CD4-positive, alpha-beta T cell treated with Interferon alpha-2 for 1 hour (primary cell): ENCODE data around the gene RSPH1.

ENCODE experiments used
- DNase-seq, 2 donors: peaks; one replicate each; pipeline ENCODE4 v3.0.0-alpha.2; 2020 to 2022

The RSPH1 gene

GRCh38 chr21:42531771-42532170, 35.7 kb upstream of the RSPH1 start:
- no peak for DNase-seq

DNA sequence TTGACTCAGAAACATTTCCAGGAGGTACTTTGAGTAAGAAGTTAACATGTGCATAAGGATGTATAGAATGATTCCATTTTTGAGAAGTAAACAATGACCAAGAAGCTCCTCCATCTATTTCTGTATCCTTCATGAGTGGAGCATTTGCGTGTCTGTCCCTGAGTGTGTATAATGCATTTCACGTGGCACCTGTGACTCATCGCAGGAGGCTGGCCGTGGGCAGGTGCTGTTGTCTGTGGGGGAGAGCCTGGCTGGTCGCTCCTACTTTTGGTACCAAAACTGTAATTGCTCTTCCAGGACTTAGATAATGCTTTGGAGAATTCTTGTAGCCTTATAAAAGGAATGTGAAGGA, 34.1 kb upstream of the RSPH1 start:
- DNase-seq: no peak

DNA sequence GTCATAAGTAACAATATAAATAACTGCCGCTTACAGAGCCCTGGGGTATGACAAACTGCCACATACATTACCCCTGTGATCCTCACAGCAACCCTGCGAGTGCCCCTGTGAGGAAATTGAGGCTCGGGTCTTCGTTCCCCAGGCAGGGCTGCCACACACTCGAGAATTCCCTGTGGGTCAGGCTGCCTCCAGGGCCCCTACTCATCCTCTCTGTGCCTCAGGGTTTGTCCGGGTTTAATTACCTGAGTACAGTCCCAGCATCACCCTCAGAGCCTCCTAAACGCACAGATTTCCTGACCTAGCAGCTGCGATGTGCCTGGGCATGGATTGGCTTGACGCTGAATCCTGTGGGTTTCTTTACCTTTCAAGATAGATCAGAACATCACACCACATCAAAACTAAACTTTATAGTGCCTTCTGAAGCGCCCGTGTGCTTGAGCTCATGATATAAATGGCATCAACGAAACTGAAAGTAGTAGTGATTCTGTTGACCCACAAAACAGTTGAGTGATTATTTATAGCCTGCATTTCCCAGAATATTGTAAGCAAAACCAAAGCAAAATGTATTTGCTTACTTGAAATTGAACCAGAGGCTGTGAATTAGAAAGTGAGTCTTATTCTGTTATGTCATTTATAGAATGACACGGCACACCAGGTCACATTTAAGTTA, 31.6 kb upstream of the RSPH1 start:
- peak; percentile 77 to 90 for DNase-seq

- DNase-seq: no peak
Observed at GRCh38 chr21:42527127-42527488, 31.1 kb upstream of the RSPH1 start.

DNA sequence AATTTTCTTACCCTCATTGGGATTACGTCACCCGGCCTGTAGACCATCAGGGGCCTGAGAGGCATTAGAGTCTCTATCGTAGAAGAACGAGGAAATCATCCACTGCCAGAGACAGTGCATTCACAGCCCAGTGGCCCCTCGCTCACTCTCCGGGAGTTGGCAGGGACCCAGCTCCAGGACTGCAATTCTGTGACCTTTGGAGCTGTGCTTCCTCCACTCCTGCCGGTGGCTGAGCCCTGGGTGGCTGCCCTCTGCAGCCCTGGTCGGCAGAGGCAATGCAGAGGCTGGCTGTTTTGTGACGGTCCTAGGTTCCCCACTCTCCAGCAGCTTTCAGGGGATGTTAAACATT, 30.3 kb upstream of the RSPH1 start:
- DNase-seq: no peak

DNA sequence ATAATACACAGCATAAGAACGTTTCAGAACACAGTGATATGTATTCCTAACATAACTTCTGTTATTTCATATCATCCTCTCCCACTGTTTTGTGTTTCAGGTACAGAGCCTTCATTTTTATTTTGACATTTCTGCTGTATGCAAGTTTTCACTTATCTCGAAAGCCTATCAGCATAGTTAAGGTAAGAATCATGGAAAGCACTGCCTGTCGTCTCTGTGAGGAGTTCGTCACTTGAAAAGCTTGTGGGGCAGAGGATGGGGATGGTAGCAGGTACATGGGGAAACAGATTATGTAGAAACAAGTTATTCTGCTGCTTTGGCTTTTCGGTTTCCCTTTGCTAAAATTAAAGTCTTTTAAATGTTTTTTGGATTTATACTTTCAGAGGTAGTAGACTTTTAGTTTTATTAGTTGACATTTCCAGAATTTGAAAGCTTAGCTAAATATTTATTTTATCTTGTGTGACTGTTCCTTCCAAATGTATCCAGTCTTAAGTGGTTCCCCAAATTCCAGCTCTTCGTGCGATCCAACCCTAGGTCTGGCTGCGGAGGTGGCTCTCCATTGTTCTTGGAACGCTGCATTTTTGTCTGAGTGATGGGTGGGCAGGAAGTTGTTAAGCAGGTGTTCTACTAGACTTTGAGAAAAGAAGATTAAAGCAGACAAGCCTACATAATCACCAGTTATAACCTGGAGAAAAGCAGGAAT, 29.8 kb upstream of the RSPH1 start:
- no peak for DNase-seq

DNA sequence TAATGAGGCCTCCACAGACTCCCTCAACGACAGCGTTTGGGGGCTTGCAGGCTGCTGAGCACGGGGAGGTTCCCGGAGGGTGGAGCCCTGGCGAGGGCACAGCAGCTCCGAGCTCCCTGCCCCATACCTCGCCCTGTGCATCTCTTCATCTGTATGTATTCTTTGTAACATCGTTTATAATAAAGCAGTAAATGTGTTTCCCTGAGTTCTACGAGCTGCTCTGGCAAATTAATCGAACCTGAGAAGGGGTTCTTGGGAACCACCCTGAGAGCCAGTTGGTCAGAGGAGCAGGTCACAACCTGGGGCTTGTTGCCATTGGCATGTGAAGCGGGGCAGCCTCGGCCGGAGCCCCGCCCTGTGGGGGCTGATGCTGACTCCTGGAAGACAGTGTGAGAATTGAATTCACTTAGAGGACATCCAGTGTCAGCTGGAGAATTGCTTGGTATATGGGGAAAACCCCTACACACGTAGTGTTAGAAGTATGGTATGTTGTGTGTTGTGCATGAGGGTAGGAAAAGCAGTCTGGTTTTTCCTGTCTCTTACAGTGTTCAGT, 29.1 kb upstream of the RSPH1 start:
- peak; percentile 26 to 32 for DNase-seq

- peak; percentile 75 to 90 for DNase-seq
Observed at GRCh38 chr21:42524341-42525028, 28.5 kb upstream of the RSPH1 start.

DNA sequence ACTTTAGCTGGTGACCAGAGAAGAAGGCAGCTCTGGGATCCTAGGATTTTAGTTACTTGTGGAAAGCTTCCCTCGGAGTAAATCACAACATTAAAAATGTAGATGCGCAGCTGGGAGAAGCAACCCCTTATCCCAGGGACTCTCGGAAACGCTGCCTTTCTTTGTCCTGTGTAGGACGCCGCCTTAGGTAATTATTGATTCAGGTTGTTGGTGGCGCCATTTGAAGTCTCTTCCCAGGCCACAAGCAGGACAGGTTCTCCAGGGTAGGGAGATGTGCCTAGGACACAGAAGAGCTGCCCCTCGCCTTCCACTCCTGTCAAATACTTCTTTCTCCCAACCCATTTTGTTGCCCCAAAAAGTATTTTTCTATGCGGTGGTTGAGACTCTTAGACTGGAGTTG, 27.9 kb upstream of the RSPH1 start:
- no peak for DNase-seq

GRCh38 chr21:42523211-42523610, 27.2 kb upstream of the RSPH1 start:
- no peak for DNase-seq

DNA sequence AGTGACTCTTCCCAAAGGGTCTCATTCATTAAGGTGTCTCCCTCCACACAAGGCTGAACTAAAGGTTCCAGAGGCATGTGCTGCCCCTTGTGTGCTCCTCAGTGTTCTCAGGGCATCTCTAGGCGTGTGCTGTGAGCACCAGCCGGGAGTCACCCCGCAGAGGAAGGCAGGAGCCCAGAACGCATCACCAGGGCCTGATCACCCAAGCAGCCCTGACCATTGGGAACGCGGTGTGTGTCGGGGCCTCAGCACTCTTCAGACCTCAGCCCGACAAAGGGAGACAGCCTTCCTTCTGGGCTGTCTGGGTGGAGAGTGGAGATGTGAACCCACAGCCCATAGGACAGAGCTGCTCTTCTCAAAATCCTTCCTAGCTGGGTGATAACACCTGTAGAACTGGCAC, 26.7 kb upstream of the RSPH1 start:
- no peak for DNase-seq

DNA sequence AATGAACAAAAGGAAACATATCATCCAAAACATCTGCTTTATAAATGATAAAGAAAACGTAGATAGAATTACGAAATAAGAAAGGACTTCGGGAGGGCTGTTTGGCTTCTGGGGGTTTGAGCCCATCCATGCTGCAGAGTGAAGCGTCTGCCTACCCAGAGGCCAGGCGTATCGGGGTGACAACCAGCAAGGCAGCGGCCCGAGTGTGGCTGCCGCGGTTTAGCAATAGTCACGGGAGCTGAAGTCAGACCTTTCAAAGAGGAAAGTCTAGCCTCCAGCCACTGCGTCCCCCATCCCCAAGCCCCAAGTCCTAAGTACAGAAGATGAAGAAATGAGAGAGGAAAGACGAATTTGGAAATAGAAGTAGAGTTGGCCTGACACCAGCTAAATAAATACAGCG, 26.2 kb upstream of the RSPH1 start:
- DNase-seq: no peak

DNA sequence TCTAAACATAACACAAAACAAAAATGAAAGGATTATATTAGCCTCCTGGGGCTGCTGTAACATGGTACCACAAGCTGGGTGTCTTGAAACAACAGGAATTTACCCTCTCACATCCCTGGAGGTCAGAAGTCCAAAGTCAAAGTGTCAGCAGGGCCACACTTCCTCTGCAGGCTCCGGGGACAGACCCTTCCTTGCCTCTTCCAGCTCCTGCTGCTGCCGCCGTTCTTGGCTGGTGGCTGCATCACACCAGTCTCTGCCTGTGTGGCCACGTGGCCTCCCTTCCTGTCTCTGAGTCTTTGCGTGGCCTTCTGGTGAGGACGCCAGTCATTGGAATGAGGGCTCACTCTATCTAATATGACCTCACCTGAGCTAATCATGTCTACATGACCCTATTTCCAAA, 25.8 kb upstream of the RSPH1 start:
- no peak for DNase-seq

DNA sequence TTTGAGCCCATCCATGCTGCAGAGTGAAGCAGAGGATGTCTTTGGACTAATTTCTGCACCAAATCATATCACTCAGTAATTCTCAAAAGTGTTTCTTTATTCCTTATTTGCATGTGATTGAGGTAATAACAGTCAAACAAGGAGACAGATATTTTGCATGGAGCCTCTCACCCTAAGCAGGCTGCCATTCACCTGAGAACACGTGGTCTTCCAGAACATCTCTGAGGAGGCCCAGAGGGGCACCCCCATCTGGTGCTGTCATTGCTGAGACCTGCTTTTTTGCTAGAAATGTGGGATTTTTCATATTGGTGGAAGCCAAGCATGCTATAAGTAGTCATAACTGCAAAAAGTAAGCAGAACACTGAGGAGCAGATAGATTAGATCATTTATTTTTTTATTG, 25.4 kb upstream of the RSPH1 start:
- no peak for DNase-seq

DNA sequence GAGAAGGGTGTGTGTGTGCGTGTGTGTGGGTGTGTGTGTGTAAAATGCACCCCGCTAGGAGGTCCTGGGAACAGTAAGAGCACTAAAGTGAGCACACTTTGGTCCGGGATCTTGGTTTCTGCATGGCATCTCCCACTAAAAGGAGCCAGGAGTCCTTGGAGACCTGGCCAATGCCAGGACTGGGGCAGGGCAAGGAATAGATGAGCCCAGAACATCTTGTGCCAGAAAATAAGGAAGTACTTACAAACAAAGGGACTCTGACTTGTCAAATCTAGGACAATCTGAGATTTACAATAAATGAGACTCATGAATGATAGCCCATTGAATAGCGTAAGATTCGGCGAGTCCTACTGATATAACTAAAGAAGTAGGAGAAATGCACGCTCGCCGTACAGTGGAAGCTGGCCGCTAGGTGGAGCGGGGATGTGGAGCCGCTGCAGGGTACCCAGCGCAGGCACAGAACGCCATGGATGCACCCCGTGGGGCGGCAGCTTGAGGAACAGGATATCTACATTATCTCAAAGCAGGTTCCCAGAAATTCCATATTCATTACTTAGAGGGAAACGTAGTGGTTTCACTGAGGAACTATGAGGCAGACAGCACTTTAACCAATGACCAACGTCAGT, 24.7 kb upstream of the RSPH1 start:
- DNase-seq: no peak

GRCh38 chr21:42518626-42519025, 22.6 kb upstream of the RSPH1 start:
- no peak for DNase-seq

DNA sequence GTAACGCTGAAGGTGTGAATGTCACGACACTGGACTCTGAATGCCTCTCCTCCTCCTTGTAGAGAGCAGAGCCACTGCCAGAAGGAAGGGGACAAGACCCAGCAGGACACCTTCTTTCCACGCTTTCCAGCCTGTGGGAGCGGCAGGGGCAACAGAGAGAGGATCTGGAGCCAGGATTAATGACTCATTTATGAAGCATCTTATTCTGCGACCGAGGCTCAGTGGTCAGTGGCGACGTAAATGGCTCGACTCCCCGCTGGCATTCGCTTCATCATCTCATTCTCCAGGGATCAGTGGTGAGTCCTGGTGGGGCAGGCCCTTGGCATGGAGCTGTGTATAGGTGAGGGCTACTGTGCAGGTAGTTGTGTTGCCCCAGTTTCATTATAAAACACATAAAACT, 22.2 kb upstream of the RSPH1 start:
- no peak for DNase-seq

DNA sequence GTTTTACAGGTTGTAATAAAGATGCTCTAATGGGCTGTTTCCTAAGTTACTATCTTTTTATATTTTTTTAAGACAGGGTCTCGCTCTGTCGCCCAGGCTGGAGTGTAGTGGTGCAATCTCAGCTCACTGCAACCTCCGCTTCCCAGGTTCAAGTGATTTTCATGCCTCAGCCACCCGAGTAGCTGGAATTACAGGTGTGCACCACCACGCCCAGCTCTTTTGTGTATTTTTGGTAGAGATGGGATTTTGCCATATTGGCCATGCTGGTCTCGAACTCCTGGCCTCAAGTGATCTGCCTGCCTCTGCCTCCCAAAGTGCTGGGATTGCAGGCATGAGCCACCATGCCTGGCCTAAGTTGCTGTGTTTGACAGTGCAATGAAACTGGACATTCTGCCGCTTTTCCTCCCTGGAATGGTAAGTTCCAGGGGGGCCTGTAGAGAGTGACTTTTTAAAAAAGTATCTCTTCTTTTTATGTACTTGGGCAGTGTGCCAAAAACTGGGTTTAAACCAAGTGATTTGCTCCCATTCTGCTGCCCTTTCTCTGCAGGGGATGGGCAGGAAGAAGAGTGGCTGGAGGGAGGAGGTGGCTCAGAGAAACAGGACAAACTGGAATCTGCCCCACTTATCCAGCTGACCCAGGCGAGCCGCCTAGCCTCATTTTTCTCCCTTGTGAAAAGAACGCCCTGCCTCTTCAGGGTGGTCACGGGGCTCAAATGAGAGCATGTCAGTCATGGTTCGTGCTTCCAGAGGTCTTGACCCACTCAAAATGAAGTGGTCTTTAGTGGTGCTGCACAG, 19.9 kb upstream of the RSPH1 start:
- DNase-seq: no peak

DNA sequence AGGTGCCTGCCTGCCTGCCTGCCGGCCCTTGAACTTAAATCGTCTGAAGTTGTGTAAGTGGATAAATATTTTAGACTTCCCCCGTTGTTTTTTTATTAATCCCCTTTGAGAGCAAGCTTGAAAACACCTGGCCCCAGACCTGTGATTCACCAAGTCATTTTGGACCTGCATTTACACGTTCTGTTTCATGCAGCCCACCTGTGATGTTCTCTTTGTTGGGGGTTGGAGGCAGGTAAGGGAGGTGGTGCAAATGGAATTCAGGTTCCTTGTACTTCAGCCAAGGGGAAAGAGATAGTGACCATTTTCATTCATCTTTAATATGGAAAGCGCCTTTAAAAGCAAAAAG, 18.8 kb upstream of the RSPH1 start:
- no peak for DNase-seq

DNA sequence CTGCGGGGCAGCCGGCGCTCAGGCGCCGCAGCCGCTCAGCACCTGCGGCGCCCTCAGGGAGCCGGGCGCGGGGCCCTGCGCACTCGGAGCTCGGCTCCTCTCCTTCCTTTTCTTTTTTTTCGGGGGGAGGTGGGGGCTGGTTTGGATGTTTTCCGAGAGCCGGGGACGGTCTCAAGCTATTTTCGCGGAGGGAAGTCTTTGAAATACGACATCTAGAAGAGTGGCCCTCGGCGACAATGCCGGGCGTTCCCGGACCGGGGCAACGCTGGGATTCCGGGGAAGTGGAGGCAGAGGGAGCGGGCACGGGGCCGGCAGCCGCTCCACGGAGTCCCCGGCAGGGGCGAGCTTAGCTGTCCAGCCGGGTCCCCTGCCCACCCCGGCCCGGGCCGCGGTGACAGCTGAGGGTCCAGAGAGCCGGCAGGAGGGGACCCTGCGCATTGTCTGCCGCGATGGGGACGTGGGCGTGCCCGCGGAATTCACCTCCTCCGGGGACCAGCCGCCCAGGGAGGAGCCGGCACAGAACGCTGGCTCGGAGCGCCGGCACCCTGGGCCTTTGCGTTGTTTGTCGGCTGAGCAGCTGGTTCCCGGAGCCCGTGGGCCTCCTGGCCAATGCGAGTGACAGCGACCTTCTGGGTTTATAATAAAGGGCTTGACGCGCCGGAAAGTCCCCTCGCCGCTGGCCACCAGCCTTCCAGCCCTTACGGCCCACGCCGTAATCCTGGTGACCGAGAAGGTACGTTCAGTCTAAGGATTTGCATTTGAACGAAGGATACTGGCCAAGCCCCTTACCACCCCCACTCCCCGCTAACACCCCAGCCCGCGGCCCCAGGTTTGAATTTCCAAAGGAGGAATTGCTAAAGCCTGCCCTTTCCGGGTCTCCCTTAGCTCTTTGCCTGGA, 18.2 kb upstream of the RSPH1 start:
- DNase-seq: peak; percentile 68 to 74

DNA sequence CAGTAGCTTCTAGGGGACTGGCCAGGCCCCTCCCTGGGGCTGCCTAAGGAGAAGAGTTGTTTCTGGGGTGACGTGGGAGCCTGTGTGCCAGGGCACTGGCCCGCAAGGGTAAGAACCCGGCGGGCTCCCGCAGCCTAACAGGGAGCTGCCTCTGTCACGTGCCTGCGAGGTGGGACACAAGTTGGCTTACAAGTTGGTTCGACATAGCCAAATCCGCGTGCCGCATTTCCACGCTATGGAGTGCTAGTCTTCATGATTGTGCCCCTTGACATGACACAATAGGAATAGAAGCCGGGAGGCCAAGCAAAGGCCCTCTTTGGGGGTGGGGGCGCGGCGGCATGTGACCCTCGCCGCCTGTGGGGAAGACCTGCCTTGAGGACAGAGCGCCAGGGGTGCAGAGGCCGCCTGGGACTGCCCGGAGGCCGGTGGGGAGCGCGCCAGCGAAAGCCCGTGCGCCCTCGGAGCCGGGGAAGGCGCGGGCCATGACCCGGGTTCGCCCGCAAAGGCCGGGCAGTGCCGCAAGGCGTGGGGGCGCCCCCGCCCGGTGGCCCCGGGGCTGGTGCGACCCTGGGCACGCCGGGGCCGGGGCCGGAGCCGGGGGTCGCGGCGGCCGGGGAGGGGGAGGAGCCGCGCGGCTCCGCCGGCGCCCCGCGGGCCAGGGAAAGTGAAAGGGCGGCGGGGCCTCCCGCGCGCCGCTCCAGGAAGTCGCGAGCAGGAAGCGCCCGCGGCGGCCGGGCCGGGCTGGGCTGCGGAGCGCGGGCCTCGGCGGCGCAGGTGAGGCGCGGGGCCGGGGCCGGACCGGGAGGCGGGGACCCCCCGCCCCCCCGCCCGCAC, 17.3 kb upstream of the RSPH1 start, which contains the start of gene SLC37A1:
Gene SLC37A1, plus strand, starts transcription at position 702 of the 834 bp plus-strand sequence. CDS start 4,603 bp downstream, outside the sequence.
- peak in 1 of 2 donors; percentile 58 for DNase-seq
